Lower leg skin (tissue), 3 donors: ENCODE data around the gene OR4E1.

Source experiments
- CTCF ChIP-seq, 3 donors: fragments of 450-650 bp; IDR thresholded peaks; one replicate each; pipeline ENCODE4 v1.5.1; 2016; ENCODE audit warnings: antibody characterized with exemption in 3 of 3, mild to moderate bottlenecking in 3 of 3, moderate library complexity in 2 of 3
- POLR2A ChIP-seq, 2 donors: fragments of 450-650 bp; IDR thresholded peaks; one replicate each; pipeline ENCODE4 v1.6.1; 2016 to 2017; ENCODE audit warnings: antibody characterized with exemption in 2 of 2, mild to moderate bottlenecking in 1 of 2, moderate library complexity in 1 of 2

DNA sequence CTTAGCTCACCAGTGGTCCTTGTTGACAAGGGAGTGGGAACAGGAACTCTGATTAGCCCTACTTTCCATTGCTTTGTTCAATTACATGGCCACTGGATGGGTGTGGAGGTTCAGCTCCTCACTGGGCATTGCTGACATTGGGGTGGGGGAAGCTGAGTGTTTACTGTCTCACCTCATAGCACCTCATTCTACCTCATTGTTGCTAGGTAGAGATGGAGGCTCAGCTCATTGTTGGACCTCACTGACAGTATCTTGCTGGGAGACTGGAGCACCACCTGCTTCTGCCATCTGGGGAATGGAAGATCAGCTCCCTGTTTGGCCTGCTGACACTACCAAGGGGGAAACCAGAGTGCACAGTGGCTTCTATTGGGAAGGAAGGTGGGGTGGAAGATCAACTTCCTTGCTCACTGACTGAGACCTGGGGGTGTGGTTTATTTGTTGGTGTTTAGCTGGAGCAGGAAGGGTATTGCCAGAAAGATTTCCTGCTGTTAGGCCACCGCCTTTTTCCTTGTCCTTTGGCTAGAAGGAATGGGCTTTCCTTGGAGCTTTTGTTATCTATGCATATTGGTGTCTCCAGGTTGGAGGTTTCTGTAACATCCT is 21.3 kb downstream of the OR4E1 start:
- TF ChIP-seq CTCF (IDR thresholded peaks at IDR 0.05) (no peak), POLR2A (IDR thresholded peaks at IDR 0.05) (no peak)
